IMR-90 (cell line): ENCODE data around the gene KRTAP2-1. TPM values are rescaled to one million over a fixed set of nuclear protein-coding genes. Genes with fewer than 3 reads are reported as not detected.

Experiments
- ATAC-seq: fragments of 200-7000 bp; cut with Tn5 transposase; 2 replicates; pipeline ENCODE4 v1.9.1; 2020; ENCODE audit warnings: low read depth, mild to moderate bottlenecking, moderate library complexity
- BruUV-seq: library from RNA; stranded (reverse); fragments of 400-500 nt; replicated peaks from 2 replicates; lab custom pipeline; 2021; lab: Mats Ljungman, UMichigan
- CTCF ChIA-PET: fragments of 300-600 bp; formaldehyde crosslinking; extraction: SDS; loops from one replicate; lab custom pipeline; 2021; ENCODE audit warnings: antibody characterized with exemption; lab: Yijun Ruan, JAX
- POLR2A ChIA-PET: fragments of 300-600 bp; sonication (Branson Sonifier 250); formaldehyde crosslinking; loops from one replicate; lab custom pipeline; 2022; ENCODE audit warnings: antibody characterized with exemption; ENCODE audit not compliant: unreplicated experiment; lab: Charles Lee
- DNase-seq: peaks from one replicate; pipeline ENCODE4 v3.0.0; 2013
- H2AFZ ChIP-seq: replicated peaks from 2 replicates; pipeline ENCODE3; 2013; ENCODE audit warnings: low read length, mild to moderate bottlenecking; ENCODE audit not compliant: poor library complexity
- H2AK5ac ChIP-seq: 2 replicates; pipeline ENCODE4 v1.6.1; 2013; ENCODE audit warnings: low read depth, low read length, inconsistent platforms
- H2AK9ac ChIP-seq: replicated peaks from 2 replicates; pipeline ENCODE3; 2013; ENCODE audit warnings: mild to moderate bottlenecking, low read depth, low read length, moderate library complexity; ENCODE audit not compliant: poor library complexity
- H2BK120ac ChIP-seq: 2 replicates; pipeline ENCODE4 v1.6.1; 2013; ENCODE audit warnings: low read depth, low read length, inconsistent platforms
- H2BK15ac ChIP-seq: 3 replicates; pipeline ENCODE4 v1.6.1; 2013; ENCODE audit warnings: low read depth, low read length, inconsistent platforms
- H2BK20ac ChIP-seq: 2 replicates; pipeline ENCODE4 v1.6.1; 2013; ENCODE audit warnings: low read depth, mild to moderate bottlenecking, inconsistent platforms, low read length, moderate library complexity
- H2BK5ac ChIP-seq: 2 replicates; pipeline ENCODE4 v1.6.1; 2013; ENCODE audit warnings: mild to moderate bottlenecking, low read depth, low read length, inconsistent platforms; ENCODE audit not compliant: poor library complexity, severe bottlenecking
- H3K14ac ChIP-seq: replicated peaks from 2 replicates; pipeline ENCODE4 v1.6.1; 2013; ENCODE audit warnings: low read depth, low read length, inconsistent platforms
- H3K18ac ChIP-seq: 2 replicates; pipeline ENCODE4 v1.6.1; 2013; ENCODE audit warnings: low read depth, low read length, control low read depth
- H3K23ac ChIP-seq: 2 replicates; pipeline ENCODE4 v1.6.1; 2013; ENCODE audit warnings: low read depth, low read length, inconsistent platforms
- H3K27ac ChIP-seq: 2 replicates; pipeline ENCODE4 v1.5.1; 2013; ENCODE audit warnings: mild to moderate bottlenecking, control low read depth, low read length; ENCODE audit not compliant: insufficient read depth
- H3K27me3 ChIP-seq: 2 replicates; pipeline ENCODE4 v1.6.1; 2013; ENCODE audit warnings: low read length; ENCODE audit not compliant: control insufficient read depth, insufficient read depth
- H3K36me3 ChIP-seq: 2 replicates; pipeline ENCODE4 v1.6.1; 2013; ENCODE audit warnings: low read length, mixed read lengths; ENCODE audit not compliant: control insufficient read depth, insufficient read depth
- H3K4ac ChIP-seq: 2 replicates; pipeline ENCODE4 v1.6.1; 2013; ENCODE audit warnings: low read depth, low read length, inconsistent platforms
- H3K4me1 ChIP-seq: 2 replicates; pipeline ENCODE4 v1.6.1; 2013; ENCODE audit warnings: low read length, mixed read lengths; ENCODE audit not compliant: control insufficient read depth, insufficient read depth
- H3K4me2 ChIP-seq: 2 replicates; pipeline ENCODE4 v1.6.1; 2013; ENCODE audit warnings: low read depth, mild to moderate bottlenecking, control low read depth, low read length, moderate library complexity
- H3K4me3 ChIP-seq: 2 replicates; pipeline ENCODE4 v1.5.1; 2013; ENCODE audit warnings: low read depth, mild to moderate bottlenecking, control low read depth, low read length, moderate library complexity; ENCODE audit not compliant: insufficient read depth
- H3K56ac ChIP-seq: 2 replicates; pipeline ENCODE4 v1.6.1; 2013; ENCODE audit warnings: low read length, inconsistent platforms; ENCODE audit not compliant: insufficient read depth; ENCODE audit errors: extremely low read depth
- H3K79me1 ChIP-seq, 2 experiments: 2 replicates each; pipeline ENCODE4 v1.6.1; 2013; ENCODE audit warnings: low read length in 2 of 2, inconsistent platforms in 1 of 2, low read depth in 1 of 2
- H3K9ac ChIP-seq: 2 replicates; pipeline ENCODE4 v1.6.1; 2013; ENCODE audit warnings: low read depth, low read length, control low read depth
- H3K9me1 ChIP-seq: 2 replicates; pipeline ENCODE4 v1.6.1; 2013; ENCODE audit warnings: low read length, inconsistent platforms; ENCODE audit not compliant: insufficient read depth
- H3K9me3 ChIP-seq: 2 replicates; pipeline ENCODE4 v1.6.1; 2013; ENCODE audit warnings: low read length; ENCODE audit not compliant: control insufficient read depth, insufficient read depth
- H4K20me1 ChIP-seq: 2 replicates; pipeline ENCODE4 v1.6.1; 2013; ENCODE audit warnings: low read length, inconsistent platforms; ENCODE audit not compliant: insufficient read depth
- H4K5ac ChIP-seq: 2 replicates; pipeline ENCODE4 v1.6.1; 2013; ENCODE audit warnings: mild to moderate bottlenecking, low read depth, low read length, control low read depth
- H4K8ac ChIP-seq, 2 experiments: 2 replicates each; pipeline ENCODE4 v1.6.1; 2013; ENCODE audit warnings: low read depth in 2 of 2, low read length in 2 of 2, control low read depth in 1 of 2, inconsistent platforms in 1 of 2
- H4K91ac ChIP-seq: 2 replicates; pipeline ENCODE4 v1.6.1; 2013; ENCODE audit warnings: low read depth, low read length, inconsistent platforms; ENCODE audit not compliant: insufficient read depth
- BHLHE40 ChIP-seq: fragments of 150-350 bp; IDR thresholded peaks from 2 replicates; pipeline ENCODE4 v1.6.1; 2016; ENCODE audit warnings: mild to moderate bottlenecking, low read depth, low read length
- CEBPB ChIP-seq: IDR thresholded peaks from 2 replicates; pipeline ENCODE4 v1.6.1; 2012; ENCODE audit warnings: low read depth, low read length, improper control_type of control experiment
- CHD1 ChIP-seq: IDR thresholded peaks from 2 replicates; pipeline ENCODE4 v1.6.1; 2012; ENCODE audit warnings: low read depth, low read length, improper control_type of control experiment
- FOS ChIP-seq: fragments of 150-350 bp; IDR thresholded peaks from 2 replicates; pipeline ENCODE4 v1.6.1; 2016; ENCODE audit warnings: low read depth, low read length
- RAD21 ChIP-seq: IDR thresholded peaks from 2 replicates; pipeline ENCODE4 v1.6.1; 2012; ENCODE audit warnings: low read length, improper control_type of control experiment
- RCOR1 ChIP-seq: IDR thresholded peaks from 2 replicates; pipeline ENCODE4 v1.6.1; 2012; ENCODE audit warnings: mild to moderate bottlenecking, low read length, improper control_type of control experiment; ENCODE audit not compliant: insufficient replicate concordance
- RFX5 ChIP-seq: IDR thresholded peaks from 2 replicates; pipeline ENCODE4 v1.8.0; 2012; ENCODE audit warnings: low read depth, mild to moderate bottlenecking, low read length, moderate library complexity
- SMC3 ChIP-seq: fragments of 150-350 bp; IDR thresholded peaks from 2 replicates; pipeline ENCODE4 v1.6.1; 2016; ENCODE audit warnings: low read depth, mild to moderate bottlenecking, antibody characterized with exemption, low read length, moderate library complexity
- WGBS, 2 experiments: methylation state at CpG; one replicate each; pipeline versions ENCODE4 v1.1.5 to v1.1.7; 2013; ENCODE audit warnings: missing lambda C conversion rate in 2 of 2; ENCODE audit not compliant: insufficient read length in 1 of 2; ENCODE audit errors: extremely low coverage in 2 of 2; 5-methylcytosine and 5-hydroxymethylcytosine counted together
- dilution Hi-C: fragments of 300-500 bp; cut with HindIII; formaldehyde crosslinking; loops from one replicate; pipeline ENCODE4 v1.14.3; 2018; ENCODE audit warnings: low sequenced_read_pairs; ENCODE audit not compliant: unreplicated experiment
- in situ Hi-C: fragments of 300-500 bp; cut with MboI; formaldehyde crosslinking; loops from 3 replicates; pipeline ENCODE4 v1.14.3; 2019; ENCODE audit warnings: low sequenced_read_pairs, inconsistent platforms, mixed read lengths
- intact Hi-C: fragments of 100-400 bp; cut with micrococcal nuclease; formaldehyde crosslinking; loops from 2 replicates; pipeline ENCODE4 v1.10.0; 2022
- polyA plus RNA-seq, 3 experiments: library from polyadenylated mRNA; depleted of rRNA; stranded (reverse); fragments of >200 nt; gene quantifications; 2 replicates each; pipeline ENCODE4 v1.2.3, GENCODE V29; 2012; ENCODE audit warnings: low replicate concordance in 1 of 3
- total RNA-seq: library from RNA; depleted of rRNA; stranded (reverse); fragments of >200 nt; gene quantifications from 2 replicates; pipeline ENCODE4 v1.2.3, GENCODE V29; 2012
- TF ChIP-seq, protein P1 (sequence below): conservative IDR thresholded peaks from 2 replicates; pipeline ENCODE4 v1.5.1; 2012; ENCODE audit warnings: mild to moderate bottlenecking, low read depth, low read length, improper control_type of control experiment
- TF ChIP-seq, protein P2 (sequence below): fragments of 150-350 bp; IDR thresholded peaks from 2 replicates; pipeline ENCODE4 v1.6.1; 2017; ENCODE audit warnings: mild to moderate bottlenecking, antibody characterized with exemption, low read length, low read depth

Gene KRTAP2-1
- total and polyA plus RNA-seq, 2 of the 4 experiments (the other 2 are of a cell fraction) = not detected

DNA sequence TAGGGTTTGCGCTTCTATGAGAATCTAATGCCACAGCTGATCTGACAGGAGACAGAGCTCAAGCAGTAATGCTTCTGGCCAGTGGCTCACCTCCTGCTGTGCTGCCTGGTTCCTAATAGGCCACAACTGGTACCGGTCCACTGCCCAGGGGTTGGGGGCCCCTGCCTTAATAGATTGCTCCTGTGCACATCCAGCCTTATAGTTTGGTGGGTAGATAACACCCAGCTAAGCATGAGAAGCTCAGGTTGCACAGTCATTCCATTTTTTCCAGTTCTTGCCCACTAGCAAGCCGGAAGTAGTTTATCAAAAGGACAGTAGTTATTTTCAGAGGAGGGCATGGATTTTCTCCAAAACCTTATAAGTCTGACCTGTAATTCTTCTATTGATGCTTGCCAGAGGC lies 27.7 kb downstream of the KRTAP2-1 start:
- Histone ChIP-seq H3K9ac (no peak overlapping the region), H3K4me3 (no peak overlapping the region), H3K27me3 (no peaks in the 10 kb centered on the region; the same call in 1 of the 2 replicates), H3K4me2 (no peak overlapping the region), H3K23ac (no peak overlapping the region), H3K56ac (no peak overlapping the region), H2AK5ac (no peak overlapping the region), H2BK20ac (no peak overlapping the region), H3K36me3 (no peaks in the 10 kb centered on the region), H2AFZ (no peak overlapping the region), H4K5ac (no peak overlapping the region), H3K4me1 (no peaks in the 10 kb centered on the region), H4K8ac (no peak overlapping the region), H4K91ac (no peak overlapping the region), H3K18ac (no peak overlapping the region), H2BK5ac (no peak overlapping the region), H3K9me1 (no peaks in the 10 kb centered on the region), H3K4ac (no peak overlapping the region), H2BK120ac (no peak overlapping the region), H3K14ac (no peak overlapping the region), H2BK15ac (no peak overlapping the region), H3K27ac (no peak overlapping the region), H2AK9ac (no peak overlapping the region), H3K9me3 (no peaks in the 10 kb centered on the region; the same call in 1 of the 2 replicates), H3K79me1 (no peaks in the 10 kb centered on the region), H4K20me1 (no peaks in the 10 kb centered on the region)
- ATAC-seq (no peak), DNase-seq (no peak)
- TF ChIP-seq RAD21 = no peak
- TF ChIP-seq BHLHE40 = no peak
- no peak for TF ChIP-seq RFX5
- TF ChIP-seq CHD1 = no peak
- no peak for TF ChIP-seq FOS
- TF ChIP-seq, protein P1, sequence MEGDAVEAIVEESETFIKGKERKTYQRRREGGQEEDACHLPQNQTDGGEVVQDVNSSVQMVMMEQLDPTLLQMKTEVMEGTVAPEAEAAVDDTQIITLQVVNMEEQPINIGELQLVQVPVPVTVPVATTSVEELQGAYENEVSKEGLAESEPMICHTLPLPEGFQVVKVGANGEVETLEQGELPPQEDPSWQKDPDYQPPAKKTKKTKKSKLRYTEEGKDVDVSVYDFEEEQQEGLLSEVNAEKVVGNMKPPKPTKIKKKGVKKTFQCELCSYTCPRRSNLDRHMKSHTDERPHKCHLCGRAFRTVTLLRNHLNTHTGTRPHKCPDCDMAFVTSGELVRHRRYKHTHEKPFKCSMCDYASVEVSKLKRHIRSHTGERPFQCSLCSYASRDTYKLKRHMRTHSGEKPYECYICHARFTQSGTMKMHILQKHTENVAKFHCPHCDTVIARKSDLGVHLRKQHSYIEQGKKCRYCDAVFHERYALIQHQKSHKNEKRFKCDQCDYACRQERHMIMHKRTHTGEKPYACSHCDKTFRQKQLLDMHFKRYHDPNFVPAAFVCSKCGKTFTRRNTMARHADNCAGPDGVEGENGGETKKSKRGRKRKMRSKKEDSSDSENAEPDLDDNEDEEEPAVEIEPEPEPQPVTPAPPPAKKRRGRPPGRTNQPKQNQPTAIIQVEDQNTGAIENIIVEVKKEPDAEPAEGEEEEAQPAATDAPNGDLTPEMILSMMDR = no peak
- no peak for TF ChIP-seq CEBPB
- no peak for TF ChIP-seq SMC3
- TF ChIP-seq, protein P2, sequence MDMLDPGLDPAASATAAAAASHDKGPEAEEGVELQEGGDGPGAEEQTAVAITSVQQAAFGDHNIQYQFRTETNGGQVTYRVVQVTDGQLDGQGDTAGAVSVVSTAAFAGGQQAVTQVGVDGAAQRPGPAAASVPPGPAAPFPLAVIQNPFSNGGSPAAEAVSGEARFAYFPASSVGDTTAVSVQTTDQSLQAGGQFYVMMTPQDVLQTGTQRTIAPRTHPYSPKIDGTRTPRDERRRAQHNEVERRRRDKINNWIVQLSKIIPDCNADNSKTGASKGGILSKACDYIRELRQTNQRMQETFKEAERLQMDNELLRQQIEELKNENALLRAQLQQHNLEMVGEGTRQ = no peak
- no peak for TF ChIP-seq RCOR1
- in situ Hi-C loops = no loop called here
- POLR2A ChIA-PET = no interaction called here
- no CpG with 5 or more reads among the region's 3 CpGs for WGBS, 2 experiments
- no TSS peak for BruUV-seq
- CTCF ChIA-PET = no interaction called here
- dilution Hi-C loops = no loop called here
- intact Hi-C loops = no loop called here
